GM19240 (cell line): Measurements from ENCODE around the gene MEGF8.

ENCODE experiments used
- DNase-seq: peaks from one replicate; pipeline ENCODE4 v3.0.0; 2011; ENCODE audit warnings: low spot score; ENCODE audit not compliant: insufficient read length

The MEGF8 gene

DNA sequence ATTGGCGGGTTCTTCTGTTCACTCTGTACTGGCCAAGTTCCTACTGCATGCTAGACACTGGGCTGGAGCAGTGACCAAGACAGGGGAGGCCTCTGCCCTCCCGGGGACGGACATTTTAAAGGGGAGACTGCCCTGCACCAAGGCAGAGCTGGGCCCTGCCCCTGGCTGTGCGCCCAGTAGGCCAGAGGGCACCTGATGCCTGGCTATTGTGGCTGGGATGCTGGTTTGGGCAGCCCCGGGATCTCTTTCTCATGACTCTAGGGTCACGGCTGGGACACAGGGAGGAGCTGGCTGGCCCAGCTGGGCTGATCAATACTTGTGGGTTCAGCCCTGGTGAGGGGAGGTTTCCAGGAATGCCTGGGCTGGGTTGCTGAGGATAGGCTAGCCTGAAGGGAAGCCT is 84.0 kb downstream of the MEGF8 start:
- no peak for DNase-seq

GRCh38 chr19:42410371-42410770 is 84.9 kb downstream of the MEGF8 start:
- DNase-seq, result no peak

DNA sequence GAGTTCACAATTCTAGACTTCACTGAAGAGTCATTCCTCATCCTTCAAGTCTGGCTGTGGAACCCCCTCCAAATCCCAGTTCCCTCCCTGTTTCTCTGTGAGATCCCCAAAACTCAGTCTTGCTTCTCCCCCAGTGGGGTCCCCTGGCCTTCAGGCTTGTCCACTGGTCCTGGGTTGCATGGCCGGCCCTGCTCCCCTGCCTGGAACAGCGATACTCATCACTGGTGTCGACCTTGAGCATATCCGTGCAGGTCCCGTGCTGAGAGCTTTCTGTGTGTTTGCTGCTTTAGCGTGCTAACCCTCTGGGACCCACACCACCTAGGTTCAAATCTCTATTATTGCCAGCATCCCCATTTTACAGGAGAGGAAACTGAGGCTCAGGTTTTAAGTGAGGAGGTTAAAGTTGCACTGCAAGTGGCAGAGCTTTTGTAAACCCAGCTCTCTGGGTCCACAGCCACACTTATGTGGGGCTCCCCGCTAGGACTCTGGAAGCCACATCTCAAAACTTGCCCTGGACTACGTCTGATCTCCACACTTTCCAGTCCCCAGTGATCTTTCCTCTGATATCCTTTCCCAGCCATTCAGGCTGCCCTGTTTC is 86.2 kb downstream of the MEGF8 start:
- no peak for DNase-seq

DNA sequence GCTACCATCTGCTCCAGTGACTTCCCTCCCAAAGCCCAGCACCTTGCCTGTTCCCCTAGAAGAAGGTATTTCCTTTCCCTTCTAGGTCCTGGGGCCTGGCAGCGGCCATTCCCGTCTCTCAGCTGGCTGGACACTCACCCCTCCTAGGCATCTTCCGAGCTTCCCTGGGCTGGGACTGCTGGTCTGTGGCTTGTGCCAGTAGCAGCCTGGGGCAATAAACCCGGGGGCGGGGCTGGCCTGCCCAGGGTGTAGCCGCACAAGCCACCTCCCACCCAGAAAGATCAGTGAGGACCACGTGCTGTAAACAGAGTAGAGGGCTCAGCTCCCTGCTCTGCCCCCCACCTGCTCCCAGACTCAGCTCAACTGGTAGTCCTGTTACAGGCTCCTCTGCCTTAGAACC is 86.8 kb downstream of the MEGF8 start:
- DNase-seq, result no peak

DNA sequence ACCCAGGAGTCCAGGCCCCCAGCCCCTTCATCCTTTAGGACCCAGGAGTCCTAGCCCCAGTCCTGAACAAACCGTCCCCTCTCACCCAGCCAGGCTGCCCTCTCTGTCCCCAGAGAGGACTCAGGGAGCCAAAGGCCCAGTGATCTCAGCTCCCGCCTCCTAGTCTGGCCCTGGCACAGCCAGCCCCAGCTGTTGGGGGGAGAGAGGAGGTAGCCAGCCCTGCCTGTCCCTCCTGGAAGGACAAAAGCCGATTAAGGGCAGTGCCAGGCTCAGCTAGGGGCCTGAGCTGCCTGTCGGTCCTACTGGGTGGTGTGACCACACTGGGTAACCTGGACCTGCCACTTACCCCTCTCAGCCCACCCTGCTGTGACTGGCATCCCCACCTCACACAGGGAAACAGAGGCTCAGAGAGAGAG is 87.2 kb downstream of the MEGF8 start:
- DNase-seq, result no peak

DNA sequence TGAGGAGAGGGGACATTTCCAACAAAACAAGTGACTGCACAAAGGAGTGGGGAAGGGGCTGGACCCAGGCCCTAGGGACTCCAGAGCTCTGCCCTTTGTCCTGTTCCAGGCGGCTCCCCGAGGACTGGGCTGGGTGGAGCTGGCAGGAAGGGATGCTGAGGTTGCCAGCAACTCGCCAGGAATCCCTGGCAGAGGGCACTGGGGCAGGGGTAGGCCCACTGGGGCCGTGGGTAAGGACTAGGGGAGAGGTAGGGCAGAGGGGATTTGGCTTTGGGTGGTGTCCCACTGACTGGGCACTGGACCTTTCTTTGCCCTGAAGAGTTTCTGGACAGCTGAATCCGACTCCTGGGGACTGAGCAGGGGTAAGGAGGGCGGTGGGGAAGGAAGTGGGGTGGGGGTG is 93.9 kb downstream of the MEGF8 start:
- no peak for DNase-seq

GRCh38 chr19:42420055-42420544 is 94.7 kb downstream of the MEGF8 start:
- DNase-seq, result peak; percentile 88

GRCh38 chr19:42421101-42421500 is 95.7 kb downstream of the MEGF8 start:
- DNase-seq, result no peak

DNA sequence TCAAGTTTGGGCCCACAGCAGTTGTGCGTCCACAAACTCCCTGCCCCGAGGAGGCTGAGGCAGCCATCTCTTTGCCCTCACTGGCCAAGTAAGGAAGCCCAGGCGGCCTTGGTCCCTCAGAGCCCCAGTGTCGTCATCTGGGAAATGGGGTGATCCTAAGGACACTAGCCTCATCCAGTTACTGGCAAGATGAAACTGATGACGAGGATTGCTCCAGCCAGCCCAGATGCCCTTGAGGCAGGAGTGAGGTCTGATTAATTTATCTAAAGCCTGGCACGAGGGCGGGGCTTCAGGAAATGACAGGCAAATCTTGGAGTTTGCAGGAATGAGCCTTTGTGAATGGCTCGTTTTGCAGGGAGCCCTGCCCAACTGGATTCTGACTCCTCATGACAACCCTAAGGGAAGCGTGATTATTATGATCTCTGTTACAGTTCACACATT is 96.2 kb downstream of the MEGF8 start:
- DNase-seq, result no peak

DNA sequence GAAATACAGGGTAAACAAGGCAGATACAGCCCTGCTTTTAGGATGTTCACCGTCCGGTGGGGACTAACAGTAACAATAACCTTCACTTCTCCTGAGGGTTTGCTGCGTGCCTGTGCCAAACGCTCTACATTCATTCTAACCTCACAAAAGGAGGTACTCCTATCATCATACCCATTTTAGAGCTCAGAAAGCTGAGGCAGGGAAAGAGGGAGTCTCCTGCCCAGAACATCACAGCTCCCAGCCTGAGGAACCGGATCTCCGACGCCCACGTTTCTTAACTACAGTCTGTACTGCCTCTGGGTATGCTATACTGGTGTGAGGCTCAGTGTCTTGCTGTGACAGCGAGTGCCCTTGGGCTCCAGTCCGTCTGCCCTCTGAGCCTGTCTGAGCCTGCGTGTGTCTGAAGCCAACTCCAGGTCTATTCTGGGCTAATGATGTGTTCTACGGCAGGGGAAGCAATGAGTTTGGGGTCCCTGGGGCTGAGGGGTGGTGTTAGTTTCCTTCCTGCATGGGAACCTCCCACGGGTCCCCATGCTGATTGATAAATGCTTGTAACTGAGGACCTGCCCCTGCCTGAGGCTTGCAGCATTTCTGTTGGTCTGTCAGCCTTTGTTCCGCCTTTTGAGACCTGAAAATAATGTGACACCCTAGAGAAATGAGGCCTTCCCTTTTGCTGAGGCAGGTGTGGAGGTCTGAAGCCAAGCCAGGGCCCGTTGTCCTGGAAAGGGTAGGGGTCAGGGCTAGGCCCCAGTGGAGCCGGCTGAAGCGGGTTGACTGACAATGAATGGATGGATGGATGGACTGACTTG is 96.9 kb downstream of the MEGF8 start:
- no peak for DNase-seq

GRCh38 chr19:42422901-42423461 is 97.5 kb downstream of the MEGF8 start:
- DNase-seq, result peak; percentile 38

DNA sequence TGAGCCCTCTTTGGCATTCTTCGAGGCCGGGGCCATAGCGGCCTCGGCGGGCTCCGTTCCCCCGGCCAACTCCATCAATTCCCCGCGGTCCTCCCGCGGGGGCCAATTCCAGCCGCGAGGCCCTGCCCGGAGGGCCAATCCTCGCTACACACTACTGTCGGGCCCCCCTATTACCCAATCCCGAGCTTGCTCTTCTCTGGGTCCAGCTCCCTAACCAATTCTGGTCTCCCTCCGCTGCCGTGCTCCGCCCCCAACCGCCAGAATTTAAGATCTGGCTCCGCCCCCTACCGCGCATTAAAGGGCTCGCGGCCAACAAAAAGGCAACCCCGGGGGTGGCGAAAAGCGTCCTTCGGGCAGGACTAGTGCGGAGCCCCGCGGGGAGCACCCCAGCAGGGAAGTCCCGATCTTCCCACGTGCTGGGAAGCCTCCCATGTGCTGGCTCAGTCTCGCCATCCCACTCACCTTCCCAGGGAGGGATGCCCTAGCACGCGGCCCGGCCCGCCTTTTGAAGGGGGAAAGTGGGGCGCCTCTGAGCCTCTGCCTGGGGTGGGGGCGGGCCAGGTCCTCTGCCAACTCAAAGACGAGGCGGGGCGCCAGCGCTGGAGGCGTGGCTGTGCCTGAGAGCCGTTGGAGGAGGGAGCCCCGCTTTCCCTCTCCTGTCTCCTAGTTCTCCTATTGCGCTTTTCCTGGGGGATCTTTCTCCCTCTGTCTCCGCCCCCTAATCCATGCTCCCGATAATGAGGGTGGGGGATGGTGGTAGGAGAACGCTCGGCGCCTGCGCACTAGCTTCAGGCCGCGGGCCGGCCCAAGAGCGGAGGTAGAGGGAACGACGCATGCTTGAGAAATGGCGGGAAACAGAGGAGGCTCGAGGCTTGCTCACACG is 98.3 kb downstream of the MEGF8 start:
- DNase-seq, result peak; percentile 95

DNA sequence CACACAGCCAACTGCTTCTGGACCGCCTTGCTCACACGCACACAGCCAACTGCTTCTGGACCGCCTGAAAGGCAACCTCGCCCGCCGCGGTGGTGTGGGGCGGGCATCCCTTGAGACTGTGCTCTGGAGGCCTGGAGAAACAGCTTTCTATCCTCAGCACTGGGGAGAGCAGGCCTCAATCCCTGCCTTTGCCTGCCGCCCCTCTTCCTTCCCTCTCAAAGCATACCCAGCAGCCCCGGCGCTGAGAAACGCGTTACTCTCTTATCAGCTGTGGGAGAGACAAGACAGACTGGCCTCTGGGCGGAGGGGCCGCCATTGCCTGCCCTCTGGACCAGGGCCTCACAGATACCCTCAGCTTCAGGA is 98.9 kb downstream of the MEGF8 start:
- DNase-seq, result no peak

GRCh38 chr19:42424712-42425131 is 99.3 kb downstream of the MEGF8 start:
- DNase-seq, result no peak

DNA sequence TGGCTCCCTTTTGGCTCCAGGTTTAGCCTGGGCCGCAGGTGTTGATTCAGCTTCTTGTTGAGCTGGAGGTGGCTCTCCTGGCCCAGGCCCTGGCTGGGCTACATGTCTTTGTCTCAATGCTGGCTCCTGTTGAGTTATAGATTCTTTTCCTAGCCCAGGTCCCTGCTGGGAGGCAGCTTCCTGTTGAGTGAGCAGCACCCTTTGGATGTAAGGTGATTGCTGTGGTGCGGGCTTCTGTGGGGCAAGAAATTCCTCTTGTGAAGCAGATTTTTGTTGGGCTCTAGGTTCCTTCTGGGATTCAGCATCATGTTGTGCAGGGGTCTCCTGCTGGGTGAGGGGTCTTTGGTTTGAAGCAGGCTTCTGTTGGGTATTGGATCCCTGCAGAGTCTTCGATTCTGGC is 101.2 kb downstream of the MEGF8 start:
- no peak for DNase-seq

GRCh38 chr19:42427313-42427712 is 101.9 kb downstream of the MEGF8 start, which contains the start of gene LIPE:
Gene LIPE, minus strand, starts transcription at chr19:42427388. Its CDS starts 239 bp downstream, at chr19:42427149.
- DNase-seq, result no peak
